NK-92 (cell line): ENCODE results near the gene ACSM3.
"Not testable (repeated sequence)": the region's sequence is repeated elsewhere in the genome, so short reads cannot be mapped to it uniquely, and the experiment has no call there.

Experiments used
- DNase-seq: peaks from one replicate; lab custom pipeline; 2025; ENCODE audit not compliant: unreplicated experiment; lab: John Stamatoyannopoulos, UW

Gene ACSM3

GRCh38 chr16:20755238-20755637 is 8.6 kb upstream of the ACSM3 start:
- no peak for DNase-seq

DNA sequence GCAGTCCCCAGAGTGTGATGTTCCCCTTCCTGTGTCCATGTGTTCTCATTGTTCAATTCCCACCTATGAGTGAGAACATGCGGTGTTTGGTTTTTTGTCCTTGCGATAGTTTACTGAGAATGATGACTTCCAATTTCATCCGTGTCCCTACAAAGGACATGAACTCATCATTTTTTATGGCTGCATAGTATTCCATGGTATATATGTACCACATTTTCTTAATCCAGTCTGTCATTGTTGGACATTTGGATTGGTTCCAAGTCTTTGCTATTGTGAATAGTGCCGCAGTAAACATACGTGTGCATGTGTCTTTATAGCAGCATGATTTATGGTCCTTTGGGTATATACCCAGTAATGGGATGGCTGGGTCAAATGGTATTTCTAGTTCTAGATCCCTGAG is 8.0 kb upstream of the ACSM3 start:
- not testable (repeated sequence) for DNase-seq

DNA sequence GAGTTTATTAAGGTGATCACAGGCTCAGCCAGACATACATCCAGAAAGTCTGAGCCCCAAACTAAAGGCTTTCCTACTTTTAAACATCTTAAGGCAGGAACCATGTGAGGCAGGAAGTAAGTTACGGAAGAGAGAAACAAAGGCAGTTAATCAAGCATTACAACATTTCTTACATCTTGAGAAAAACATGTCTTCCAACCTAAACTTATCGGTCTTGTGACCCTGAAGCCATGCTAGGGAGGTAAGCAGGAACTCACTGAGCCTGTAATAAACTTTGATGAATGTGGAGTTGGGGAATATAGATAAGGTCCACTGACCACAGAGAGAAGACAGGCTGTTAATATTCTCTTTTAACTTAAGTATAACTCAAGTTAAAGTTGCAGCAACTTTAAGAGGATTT is 3.5 kb upstream of the ACSM3 start:
- DNase-seq, result no peak

DNA sequence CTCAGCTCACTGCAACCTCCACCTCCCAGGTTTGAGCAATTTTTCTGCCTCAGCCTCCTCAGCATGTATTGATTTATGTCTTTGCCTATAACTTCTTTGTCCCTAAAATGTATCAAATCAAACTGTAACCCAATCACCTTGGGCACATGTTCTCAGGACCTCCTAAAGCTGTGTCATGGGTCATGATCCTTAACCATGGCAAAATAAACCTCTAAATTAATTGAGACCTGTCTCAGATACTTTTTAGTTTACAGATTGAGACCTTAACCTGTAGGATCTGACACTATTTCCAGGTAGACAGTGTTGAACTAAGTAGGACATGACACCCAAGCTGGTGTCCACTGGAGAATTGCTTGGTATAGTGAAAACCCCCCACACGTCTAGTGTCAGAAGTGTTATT is 2.6 kb upstream of the ACSM3 start:
- no peak for DNase-seq

GRCh38 chr16:20762404-20763123 is 1.2 kb upstream of the ACSM3 start:
- DNase-seq, result no peak

- DNase-seq, result not testable (repeated sequence)
Measured at GRCh38 chr16:20764448-20764847, 634 bp downstream of the ACSM3 start.

DNA sequence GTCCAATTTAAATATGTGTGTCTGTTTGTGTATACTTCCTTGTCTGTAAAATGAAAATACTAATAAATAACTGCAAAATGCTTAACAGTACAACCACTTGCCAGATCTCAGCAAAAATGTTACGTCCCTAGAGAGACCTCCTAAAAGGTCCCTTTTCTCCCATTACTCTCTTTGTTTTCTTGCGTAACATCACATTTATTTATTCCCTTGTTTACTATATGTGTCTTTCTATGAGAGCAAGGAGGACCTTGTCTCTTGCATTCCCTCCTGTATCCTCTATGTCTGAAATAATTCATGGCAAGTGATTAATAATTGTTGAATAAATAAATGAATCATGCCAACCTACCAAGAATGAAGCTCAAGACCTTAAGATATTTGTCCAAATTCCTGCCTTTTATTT is 1.9 kb downstream of the ACSM3 start:
- no peak for DNase-seq

DNA sequence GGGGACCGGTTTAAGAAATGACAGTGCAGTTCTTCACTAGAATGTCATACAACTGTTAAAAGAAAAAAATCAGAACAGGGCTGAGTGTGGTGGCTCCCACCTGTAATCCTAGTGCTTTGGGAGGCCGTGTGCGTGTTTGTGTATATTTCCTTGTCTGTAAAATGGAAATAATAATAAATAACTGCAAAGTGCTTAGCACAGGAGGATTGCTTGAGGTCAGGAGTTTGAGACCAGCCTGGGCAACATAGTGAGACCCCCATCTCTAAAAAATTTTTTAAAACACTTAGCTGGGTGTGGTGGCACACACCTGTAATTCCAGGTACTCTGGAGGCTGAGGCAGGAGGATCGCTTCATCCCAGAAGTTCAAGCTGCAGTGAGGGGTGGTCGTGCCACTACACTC is 2.5 kb downstream of the ACSM3 start:
- DNase-seq, result no peak

GRCh38 chr16:20767577-20767976 is 3.8 kb downstream of the ACSM3 start:
- no peak for DNase-seq

DNA sequence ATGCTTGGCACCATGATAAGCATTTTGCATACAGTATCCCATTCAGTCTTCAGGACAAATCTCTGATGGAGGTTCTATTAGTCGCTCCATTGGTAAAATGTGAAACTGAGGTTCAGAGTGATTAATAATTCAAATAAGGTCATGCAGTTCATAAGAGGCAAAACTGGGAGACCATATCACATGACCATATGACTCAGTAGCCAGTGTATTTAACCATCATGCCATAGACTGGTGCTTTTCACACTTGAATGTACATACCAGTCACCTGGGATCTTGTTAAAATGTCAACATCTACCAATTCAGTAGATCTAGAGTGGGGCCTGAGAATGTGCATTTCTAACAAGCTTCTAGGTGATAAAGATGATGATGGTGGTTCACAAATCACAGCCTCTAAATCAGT is 4.3 kb downstream of the ACSM3 start:
- no peak for DNase-seq

GRCh38 chr16:20768818-20769217 is 5.0 kb downstream of the ACSM3 start:
- no peak for DNase-seq

DNA sequence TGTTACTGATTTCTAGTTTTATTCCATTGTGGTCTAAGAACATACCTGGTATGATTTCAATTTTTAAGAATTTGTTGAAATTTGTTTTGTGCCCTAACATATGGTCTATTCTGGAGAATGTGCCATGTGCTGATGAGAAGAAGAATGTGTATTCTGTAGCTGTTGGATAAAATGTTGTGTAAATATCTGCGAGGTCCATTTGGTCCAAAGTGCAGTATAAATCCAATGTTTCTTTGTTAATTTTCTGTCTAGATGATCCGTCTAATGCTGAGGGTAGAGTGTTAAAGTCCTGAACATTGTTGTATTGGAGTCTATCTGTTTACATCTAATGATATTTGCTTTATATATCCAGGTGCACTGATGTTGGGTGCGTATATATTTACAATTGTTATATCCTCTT is 9.9 kb downstream of the ACSM3 start:
- DNase-seq, result no peak

GRCh38 chr16:20774703-20775362 is 11.0 kb downstream of the ACSM3 start:
- DNase-seq, result no peak

DNA sequence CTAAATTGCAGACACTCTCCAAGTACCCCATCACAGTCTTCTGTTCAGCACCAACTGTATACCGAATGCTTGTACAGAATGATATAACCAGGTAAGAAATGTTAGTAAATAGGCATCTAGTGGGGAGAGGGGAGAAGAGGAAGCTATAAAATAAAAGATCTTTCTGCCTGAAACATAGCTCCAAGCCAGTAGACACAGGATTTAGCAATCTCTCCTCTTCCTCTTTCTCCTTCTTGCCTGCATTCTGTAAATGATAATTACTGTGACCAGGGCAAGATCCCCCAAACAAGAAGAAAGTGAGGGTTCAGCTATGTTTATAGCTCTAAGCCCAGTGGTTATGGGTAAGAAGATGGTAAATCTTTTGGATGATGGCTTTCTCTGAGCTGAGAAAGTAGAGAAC is 17.9 kb downstream of the ACSM3 start:
- no peak for DNase-seq

DNA sequence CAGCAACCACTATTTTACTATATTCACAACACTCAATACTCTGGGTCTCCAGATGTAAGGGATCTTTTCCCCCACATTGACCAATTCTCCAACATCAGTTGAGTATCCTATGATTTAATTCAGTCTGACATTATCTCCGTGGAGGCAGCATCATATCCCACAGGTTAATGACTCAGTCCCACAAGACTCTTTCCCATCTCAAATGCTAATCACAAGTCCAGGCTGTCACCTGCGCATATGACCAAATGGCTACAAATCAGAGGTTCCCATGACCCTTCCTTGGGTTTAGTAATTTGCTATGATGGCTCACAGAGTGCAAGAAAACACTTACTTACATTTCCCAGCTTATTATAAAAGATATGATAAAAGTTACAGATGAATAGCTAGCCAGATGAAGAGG is 18.7 kb downstream of the ACSM3 start:
- no peak for DNase-seq

GRCh38 chr16:20784204-20784603 is 20.4 kb downstream of the ACSM3 start:
- no peak for DNase-seq

- DNase-seq, result no peak
Measured at GRCh38 chr16:20789130-20789529, 25.3 kb downstream of the ACSM3 start.

GRCh38 chr16:20791923-20792612 is 28.3 kb downstream of the ACSM3 start:
- no peak for DNase-seq

DNA sequence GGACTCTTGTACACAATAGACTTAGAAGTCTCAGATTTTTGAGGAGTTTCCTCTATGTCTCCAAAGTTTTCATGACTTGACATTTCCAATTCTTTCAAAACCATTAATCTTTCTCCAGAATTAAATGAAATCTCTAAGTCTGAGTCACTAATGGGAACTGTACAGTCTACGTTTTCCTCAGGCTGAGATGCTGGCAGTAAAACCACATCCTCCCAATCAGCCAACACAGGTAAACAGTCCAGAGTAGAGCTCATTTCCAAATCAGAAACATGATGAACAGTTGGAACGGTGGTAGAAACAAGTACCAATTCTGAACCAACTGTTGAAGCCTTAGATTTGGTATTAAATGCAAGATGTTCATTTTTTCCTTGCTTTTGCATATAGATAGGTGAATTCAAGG is 34.5 kb downstream of the ACSM3 start:
- no peak for DNase-seq

DNA sequence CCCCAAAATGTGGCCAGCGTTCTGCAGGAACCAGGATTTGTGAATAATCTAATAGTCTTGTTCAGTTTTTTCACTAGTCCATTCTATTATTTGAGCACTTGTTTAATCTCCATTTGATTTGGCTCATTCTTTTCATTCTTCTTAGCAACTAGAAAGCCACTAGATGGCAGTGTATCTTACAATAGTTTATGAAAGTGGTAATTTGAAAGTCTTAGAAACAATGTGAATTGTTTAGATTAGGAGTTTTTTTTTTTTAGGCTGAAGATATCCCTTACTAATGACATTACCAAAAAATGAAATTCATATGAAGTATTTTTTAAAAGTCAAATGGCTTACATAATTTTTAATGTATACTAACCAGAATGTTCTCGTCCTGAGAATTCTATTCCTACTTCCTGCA is 35.8 kb downstream of the ACSM3 start:
- DNase-seq, result no peak

DNA sequence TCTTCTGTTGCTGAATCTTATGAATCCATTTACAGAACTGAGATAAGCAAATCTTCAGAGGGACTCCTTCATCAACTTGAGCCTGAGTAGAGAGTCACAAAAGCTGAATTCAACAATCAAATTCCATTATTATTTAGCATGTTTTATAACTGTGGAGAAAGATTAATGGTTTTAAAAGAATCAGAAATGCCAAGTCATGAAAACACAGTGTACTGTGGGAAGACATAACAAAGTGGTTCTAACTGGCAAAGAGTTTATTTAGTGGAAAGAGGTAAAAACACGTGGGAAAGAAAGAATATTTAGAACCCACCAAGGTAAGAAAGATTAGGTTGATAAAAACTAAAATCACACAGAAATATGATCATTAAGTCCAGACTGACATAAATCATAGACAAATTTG is 37.5 kb downstream of the ACSM3 start:
- no peak for DNase-seq

DNA sequence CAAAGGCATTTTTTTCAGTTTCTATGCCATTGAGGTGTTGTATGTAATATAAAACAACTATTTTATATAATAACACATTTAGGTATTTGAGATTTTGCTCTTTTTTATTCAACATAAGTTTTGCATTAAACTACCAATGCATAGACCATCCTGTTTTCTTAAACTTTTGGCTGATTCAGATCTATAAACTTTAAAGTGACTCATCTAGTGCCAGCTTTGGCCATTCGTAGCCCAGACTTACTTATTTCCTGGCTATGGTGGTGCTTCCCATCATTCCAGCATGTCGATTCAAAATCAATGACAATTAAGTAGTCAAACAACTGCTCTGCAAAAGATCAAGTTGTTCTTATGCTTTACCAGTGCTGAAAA is 39.4 kb downstream of the ACSM3 start:
- no peak for DNase-seq
